Vagina (tissue), 2 donors: ENCODE data around the gene SCML1. TPM values are rescaled to one million over a fixed set of nuclear protein-coding genes. Genes with fewer than 3 reads are reported as not detected.

ENCODE experiments used
- DNase-seq, 2 donors: peaks; one replicate each; pipeline ENCODE4 v3.0.0-alpha.2; 2017; ENCODE audit errors: extremely low spot score in 2 of 2
- H3K27ac ChIP-seq: fragments of 200-600 bp; sonication (generic); one replicate; pipeline ENCODE4 v1.5.1; 2019
- H3K27me3 ChIP-seq: fragments of 200-600 bp; sonication (generic); one replicate; pipeline ENCODE4 v1.5.1; 2019
- H3K36me3 ChIP-seq, 2 donors: fragments of 200-600 bp; sonication (generic); one replicate each; pipeline ENCODE4 v1.5.1; 2017 to 2019
- H3K4me1 ChIP-seq: fragments of 200-600 bp; sonication (generic); one replicate; pipeline ENCODE4 v1.5.1; 2019
- H3K4me3 ChIP-seq, 2 donors: fragments of 200-600 bp; sonication (generic); 1 replicate in 1 of 2; 2 replicates in 1 of 2; pipeline ENCODE4 v1.5.1; 2016 to 2019
- H3K9me3 ChIP-seq: fragments of 200-600 bp; sonication (generic); one replicate; pipeline ENCODE4 v1.5.1; 2019
- POLR2A ChIP-seq, 2 donors: fragments of 450-650 bp; IDR thresholded peaks; one replicate each; pipeline ENCODE4 v1.6.1; 2017; ENCODE audit warnings: antibody characterized with exemption in 2 of 2, mild to moderate bottlenecking in 2 of 2, moderate library complexity in 2 of 2
- POLR2AphosphoS5 ChIP-seq, 2 donors: sonication (generic); formaldehyde crosslinking; IDR thresholded peaks; one replicate each; pipeline ENCODE4 v1.9.0; 2017; ENCODE audit warnings: antibody characterized with exemption in 2 of 2, mild to moderate bottlenecking in 2 of 2, low read depth in 1 of 2; ENCODE audit not compliant: insufficient read depth in 1 of 2
- intact Hi-C: fragments of 100-400 bp; cut with DNase I; formaldehyde crosslinking; loops from one replicate; pipeline ENCODE4 v1.15.1; 2023
- total RNA-seq: library from RNA; depleted of rRNA; stranded (reverse); fragments of >200 nt; gene quantifications from one replicate; pipeline ENCODE4 v1.2.3, GENCODE V29; 2016
- TF ChIP-seq, protein P1 (sequence below), 3 experiments: fragments of 450-650 bp in 2 of 3; fragments of 200-600 bp in 1 of 3; sonication (generic) in 1 of 3; IDR thresholded peaks; one replicate each; pipeline ENCODE4 v1.5.1; 2017 to 2019; ENCODE audit warnings: antibody characterized with exemption in 3 of 3, mild to moderate bottlenecking in 2 of 3, moderate library complexity in 2 of 3

Gene SCML1
- total RNA-seq, 1 donor from 2014 or later: 11.8 TPM

DNA sequence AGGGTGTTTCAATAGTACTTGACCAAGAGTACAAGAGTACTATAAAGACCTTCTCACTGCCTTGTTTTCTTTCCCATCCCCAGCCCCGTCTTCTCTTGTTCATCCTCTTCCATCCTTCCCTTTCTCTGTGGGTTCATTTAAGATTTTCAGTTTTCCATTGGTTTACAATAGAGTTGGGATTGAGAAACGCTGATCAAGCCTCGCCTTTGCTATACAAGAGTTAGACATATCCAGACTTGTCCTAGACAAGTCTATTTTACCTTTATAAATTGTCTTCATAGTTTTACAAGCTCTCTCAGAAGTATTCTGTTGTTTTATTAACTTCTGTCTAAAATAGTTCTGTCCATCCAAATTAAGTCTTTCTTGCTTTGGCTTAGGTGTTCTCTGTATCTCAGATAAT is 29.6 kb upstream of the SCML1 start:
- intact Hi-C loops: no loop called here
- H3K36me3 ChIP-seq: no peaks in the 10 kb centered on the region
- TF ChIP-seq, protein P1, sequence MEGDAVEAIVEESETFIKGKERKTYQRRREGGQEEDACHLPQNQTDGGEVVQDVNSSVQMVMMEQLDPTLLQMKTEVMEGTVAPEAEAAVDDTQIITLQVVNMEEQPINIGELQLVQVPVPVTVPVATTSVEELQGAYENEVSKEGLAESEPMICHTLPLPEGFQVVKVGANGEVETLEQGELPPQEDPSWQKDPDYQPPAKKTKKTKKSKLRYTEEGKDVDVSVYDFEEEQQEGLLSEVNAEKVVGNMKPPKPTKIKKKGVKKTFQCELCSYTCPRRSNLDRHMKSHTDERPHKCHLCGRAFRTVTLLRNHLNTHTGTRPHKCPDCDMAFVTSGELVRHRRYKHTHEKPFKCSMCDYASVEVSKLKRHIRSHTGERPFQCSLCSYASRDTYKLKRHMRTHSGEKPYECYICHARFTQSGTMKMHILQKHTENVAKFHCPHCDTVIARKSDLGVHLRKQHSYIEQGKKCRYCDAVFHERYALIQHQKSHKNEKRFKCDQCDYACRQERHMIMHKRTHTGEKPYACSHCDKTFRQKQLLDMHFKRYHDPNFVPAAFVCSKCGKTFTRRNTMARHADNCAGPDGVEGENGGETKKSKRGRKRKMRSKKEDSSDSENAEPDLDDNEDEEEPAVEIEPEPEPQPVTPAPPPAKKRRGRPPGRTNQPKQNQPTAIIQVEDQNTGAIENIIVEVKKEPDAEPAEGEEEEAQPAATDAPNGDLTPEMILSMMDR (IDR thresholded peaks at IDR 0.05): no peak
- TF ChIP-seq POLR2A (IDR thresholded peaks at IDR 0.05) (no peak), POLR2AphosphoS5 (IDR thresholded peaks at IDR 0.05; ENCODE audit: insufficient read depth in 1 of 2, low read depth in 1 of 2) (no peak)

DNA sequence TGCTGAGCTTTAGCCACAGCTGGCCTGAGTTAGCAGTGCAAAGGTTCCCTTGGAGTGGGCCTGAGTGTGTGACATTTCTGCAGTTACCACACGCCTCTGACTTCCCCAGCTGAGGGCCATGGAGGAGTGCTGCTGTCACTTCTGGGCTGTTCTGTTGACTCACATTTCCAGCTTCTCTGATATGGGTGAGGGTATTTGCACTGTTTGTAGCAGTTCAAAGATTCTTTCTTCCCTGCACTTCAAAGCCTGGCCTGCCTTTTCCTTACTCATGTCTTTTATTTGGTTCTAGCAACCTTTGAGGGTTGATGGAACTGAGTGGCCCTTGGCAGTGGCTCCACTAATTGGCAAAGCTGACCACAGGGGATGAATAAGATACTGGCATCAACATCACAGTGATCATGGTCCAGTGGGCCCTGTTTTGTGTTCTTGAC is 26.4 kb upstream of the SCML1 start:
- TF ChIP-seq POLR2AphosphoS5 (IDR thresholded peaks at IDR 0.05; ENCODE audit: insufficient read depth in 1 of 2, low read depth in 1 of 2) (no peak), POLR2A (IDR thresholded peaks at IDR 0.05) (no peak)
- TF ChIP-seq, protein P1 (IDR thresholded peaks at IDR 0.05): no peak
- Histone ChIP-seq H3K9me3 (no peaks in the 10 kb centered on the region), H3K27ac (no peak overlapping the region), H3K4me1 (no peaks in the 10 kb centered on the region), H3K27me3 (no peaks in the 10 kb centered on the region), H3K4me3 (no peak overlapping the region), H3K36me3 (no peaks in the 10 kb centered on the region)
- no peak for DNase-seq
- intact Hi-C loops: no loop called here

More for the DNA sequence above, 29.6 kb upstream of the SCML1 start:
- Histone ChIP-seq H3K27ac (no peak overlapping the region), H3K4me3 (no peak overlapping the region), H3K9me3 (no peaks in the 10 kb centered on the region), H3K4me1 (no peaks in the 10 kb centered on the region), H3K27me3 (no peaks in the 10 kb centered on the region)
- DNase-seq: no peak

DNA sequence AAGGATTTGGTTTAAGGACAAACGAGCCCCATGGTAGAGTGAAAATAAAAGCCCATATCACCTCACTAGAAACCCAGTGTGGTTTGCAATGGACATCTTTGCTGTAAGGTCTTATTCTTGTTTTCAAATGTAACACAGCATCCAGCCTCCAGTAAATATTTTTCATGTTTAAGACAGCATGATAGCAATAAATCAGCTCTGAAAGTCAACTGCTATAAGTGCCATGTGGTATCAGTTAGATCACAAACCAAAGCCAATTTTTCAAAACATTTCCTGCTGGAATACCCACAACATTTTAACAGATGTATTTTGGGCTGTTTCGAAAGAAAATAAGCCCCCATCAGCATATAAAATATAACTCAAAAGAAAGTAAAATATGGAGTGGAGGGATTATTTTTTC is 24.0 kb upstream of the SCML1 start:
- Histone ChIP-seq H3K36me3 (no peaks in the 10 kb centered on the region), H3K4me3 (no peak overlapping the region), H3K4me1 (no peaks in the 10 kb centered on the region), H3K27ac (no peak overlapping the region), H3K27me3 (no peaks in the 10 kb centered on the region), H3K9me3 (no peaks in the 10 kb centered on the region)
- intact Hi-C loops: no loop called here
- DNase-seq: no peak
- no peak for TF ChIP-seq POLR2A (IDR thresholded peaks at IDR 0.05)
- TF ChIP-seq, protein P1 (IDR thresholded peaks at IDR 0.05): no peak
- TF ChIP-seq POLR2AphosphoS5 (IDR thresholded peaks at IDR 0.05; ENCODE audit: insufficient read depth in 1 of 2, low read depth in 1 of 2): no peak

DNA sequence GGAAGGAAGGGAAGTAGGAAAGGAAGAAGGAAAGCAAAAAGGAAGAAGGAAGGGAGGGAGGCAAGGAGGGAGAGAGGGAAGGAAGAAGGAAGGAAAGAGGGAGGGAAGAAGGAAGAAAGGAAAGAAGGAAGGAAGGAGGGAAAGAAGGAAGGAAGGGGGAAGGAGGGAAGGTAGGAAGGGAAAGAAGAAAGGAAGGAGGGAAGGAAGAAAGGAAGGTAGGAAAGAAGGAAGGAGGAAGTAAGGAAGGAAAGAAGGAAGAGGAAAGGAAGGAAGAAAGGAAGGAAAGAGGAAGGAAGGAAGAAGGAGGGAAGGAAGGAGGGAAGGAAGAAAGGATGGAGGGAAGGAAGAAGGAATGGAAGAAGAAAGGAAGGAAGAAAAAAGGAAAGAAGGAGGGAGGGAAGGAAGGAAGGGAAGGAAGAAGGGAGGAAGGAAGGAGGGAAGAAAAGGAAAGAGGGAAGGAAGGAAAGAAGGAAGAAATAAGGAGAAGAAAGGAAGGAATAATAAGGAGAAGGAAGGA is 18.6 kb upstream of the SCML1 start:
- Histone ChIP-seq H3K27me3 (no peaks in the 10 kb centered on the region), H3K4me3 (no peak overlapping the region), H3K9me3 (no peaks in the 10 kb centered on the region), H3K4me1 (no peaks in the 10 kb centered on the region), H3K36me3 (no peaks in the 10 kb centered on the region), H3K27ac (no peak overlapping the region)
- DNase-seq: no peak
- intact Hi-C loops: no loop called here
- TF ChIP-seq POLR2A (IDR thresholded peaks at IDR 0.05) (no peak), POLR2AphosphoS5 (IDR thresholded peaks at IDR 0.05; ENCODE audit: insufficient read depth in 1 of 2, low read depth in 1 of 2) (no peak)
- TF ChIP-seq, protein P1 (IDR thresholded peaks at IDR 0.05): no peak

DNA sequence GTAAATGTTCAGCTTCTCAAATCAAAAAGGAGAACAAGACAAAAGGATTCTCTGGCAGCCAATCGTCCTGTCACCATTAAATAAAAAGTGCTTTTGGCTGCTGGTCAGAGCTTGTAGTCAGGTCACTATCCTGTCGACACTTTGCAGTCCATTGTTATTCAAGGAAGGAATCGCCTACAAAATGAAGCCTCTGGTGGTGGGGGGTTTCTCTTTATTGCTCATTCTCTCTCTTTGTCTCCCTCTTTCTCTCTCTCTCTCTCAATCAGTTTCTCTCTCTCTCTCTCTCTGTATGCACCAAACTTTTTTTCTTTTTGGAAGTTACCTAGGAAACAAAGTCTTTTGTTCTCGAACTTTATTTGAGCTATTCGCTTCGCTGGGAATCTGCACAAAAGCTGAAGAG is 17.6 kb upstream of the SCML1 start:
- no peaks in the 10 kb centered on the region for H3K4me1 ChIP-seq
- no peak overlapping the region for H3K4me3 ChIP-seq
- H3K27ac ChIP-seq: no peak overlapping the region
- DNase-seq: no peak
- intact Hi-C loops: no loop called here
- H3K27me3 ChIP-seq: no peaks in the 10 kb centered on the region
- no peak for TF ChIP-seq POLR2AphosphoS5 (IDR thresholded peaks at IDR 0.05; ENCODE audit: insufficient read depth in 1 of 2, low read depth in 1 of 2)
- TF ChIP-seq, protein P1 (IDR thresholded peaks at IDR 0.05): no peak
- TF ChIP-seq POLR2A (IDR thresholded peaks at IDR 0.05): no peak
- H3K36me3 ChIP-seq: no peaks in the 10 kb centered on the region
- no peaks in the 10 kb centered on the region for H3K9me3 ChIP-seq
